GM19467 (cell line): ENCODE results near the gene DHRS1.
"Not testable (repeated sequence)": the region's sequence is repeated elsewhere in the genome, so short reads cannot be mapped to it uniquely, and the experiment has no call there.

ENCODE experiments used
- ATAC-seq: cut with Tn5 transposase; IDR thresholded peaks from one replicate; pipeline ENCODE4 v1.9.1; 2021; ENCODE audit warnings: mild to moderate bottlenecking, moderate library complexity; ENCODE audit not compliant: unreplicated experiment

Gene DHRS1

DNA sequence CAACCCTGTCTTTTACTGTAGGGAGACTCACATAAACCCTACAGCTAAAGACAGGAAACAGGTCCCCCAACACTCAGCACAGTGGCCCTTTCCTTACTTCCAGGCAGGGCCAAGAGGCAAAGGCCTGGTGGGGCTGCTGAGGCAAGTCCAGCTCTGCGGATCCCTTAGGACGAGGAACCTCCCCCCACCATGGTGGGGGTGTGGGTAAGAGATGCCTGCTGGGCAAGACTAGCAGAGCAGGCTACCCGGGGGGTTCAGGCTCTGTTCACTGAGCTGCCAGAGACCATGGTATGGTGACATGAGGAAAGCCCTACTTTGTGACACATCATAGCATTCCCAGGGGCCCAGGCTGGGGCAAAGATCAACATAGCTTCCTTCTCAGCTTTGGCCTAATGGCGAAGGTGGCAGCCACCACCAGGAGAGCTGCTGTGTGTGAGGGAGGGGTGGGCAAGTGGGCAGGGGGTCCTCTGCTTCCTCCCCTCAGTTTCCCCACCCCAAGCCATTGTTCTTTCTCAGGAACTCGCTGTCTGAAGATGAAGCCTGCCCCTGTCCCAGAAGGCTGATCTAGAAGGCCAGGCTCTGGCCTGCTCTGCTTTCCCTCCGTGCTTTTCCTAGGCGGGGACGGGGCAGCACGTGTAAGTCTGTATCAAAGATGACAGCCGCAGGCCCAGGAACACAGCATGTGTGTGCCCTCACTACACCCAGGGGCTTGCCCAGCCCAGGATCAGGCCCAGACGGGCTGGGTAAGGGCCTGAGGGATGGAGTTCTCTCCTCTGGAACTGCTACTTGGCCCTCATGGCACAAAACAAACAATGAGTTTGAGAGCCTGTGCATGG, 47.1 kb downstream of the DHRS1 start:
- no peak for ATAC-seq

GRCh38 chr14:24251880-24252288, 47.7 kb downstream of the DHRS1 start:
- no peak for ATAC-seq

GRCh38 chr14:24250354-24250753, 49.2 kb downstream of the DHRS1 start:
- no peak for ATAC-seq

- no peak for ATAC-seq
Observed at GRCh38 chr14:24249230-24250021, 50.2 kb downstream of the DHRS1 start.

DNA sequence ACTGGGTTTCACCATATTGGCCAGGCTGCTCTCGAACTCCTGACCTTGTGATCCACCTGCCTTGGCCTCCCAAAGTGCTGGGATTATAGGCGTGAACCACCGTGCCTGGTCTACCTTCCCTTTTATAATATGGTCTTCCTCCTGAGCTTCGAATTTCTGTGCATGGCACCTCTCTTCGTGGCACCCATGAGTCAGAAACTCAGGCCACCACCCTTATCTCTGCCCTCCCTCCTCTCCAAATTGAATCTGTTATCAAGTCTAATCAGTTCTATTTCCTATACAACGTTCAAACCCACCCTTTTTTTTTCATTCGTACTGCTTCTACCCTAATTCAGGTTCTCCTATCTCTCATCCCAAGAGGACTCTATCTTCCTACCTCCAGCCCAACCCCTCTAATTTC, 52.2 kb downstream of the DHRS1 start:
- ATAC-seq: no peak

- ATAC-seq: no peak
Observed at GRCh38 chr14:24246765-24247212, 52.8 kb downstream of the DHRS1 start.

- ATAC-seq: not testable (repeated sequence)
Observed at GRCh38 chr14:24245350-24245749, 54.2 kb downstream of the DHRS1 start.

GRCh38 chr14:24243336-24243836, 56.2 kb downstream of the DHRS1 start:
- ATAC-seq: no peak

- peak; percentile 71 for ATAC-seq
Observed at GRCh38 chr14:24241829-24242443, 57.6 kb downstream of the DHRS1 start.
